HuH-7.5 (cell line): ENCODE data around the gene HSPB7.
"Not testable (repeated sequence)": the region's sequence is repeated elsewhere in the genome, so short reads cannot be mapped to it uniquely, and the experiment has no call there.

Experiments used
- DNase-seq: peaks from one replicate; pipeline ENCODE4 v3.0.0; 2011; ENCODE audit warnings: low spot score

The HSPB7 gene

GRCh38 chr1:16006552-16007485, 11.0 kb downstream of the HSPB7 start:
- no peak for DNase-seq

- DNase-seq: no peak
Observed at GRCh38 chr1:16006010-16006409, 11.8 kb downstream of the HSPB7 start.

GRCh38 chr1:16005597-16005996, 12.2 kb downstream of the HSPB7 start:
- DNase-seq: no peak

- not testable (repeated sequence) for DNase-seq
Observed at GRCh38 chr1:16001274-16001673, 16.6 kb downstream of the HSPB7 start.

GRCh38 chr1:15998929-15999328, 18.9 kb downstream of the HSPB7 start:
- no peak for DNase-seq

GRCh38 chr1:15997637-15998280, 20.1 kb downstream of the HSPB7 start:
- no peak for DNase-seq

GRCh38 chr1:15997076-15997585, 20.7 kb downstream of the HSPB7 start:
- no peak for DNase-seq

GRCh38 chr1:15994590-15995351, 23.1 kb downstream of the HSPB7 start:
- peak; percentile 69 for DNase-seq

GRCh38 chr1:15994081-15994480, 23.8 kb downstream of the HSPB7 start:
- no peak for DNase-seq

GRCh38 chr1:15993666-15994065, 24.2 kb downstream of the HSPB7 start:
- no peak for DNase-seq

- DNase-seq: no peak
Observed at GRCh38 chr1:15992582-15993500, 25.0 kb downstream of the HSPB7 start.

- no peak for DNase-seq
Observed at GRCh38 chr1:15992187-15992553, 25.7 kb downstream of the HSPB7 start.

- DNase-seq: no peak
Observed at GRCh38 chr1:15991427-15992186, 26.2 kb downstream of the HSPB7 start.

- no peak for DNase-seq
Observed at GRCh38 chr1:15989776-15990175, 28.1 kb downstream of the HSPB7 start.

- no peak for DNase-seq
Observed at GRCh38 chr1:15988856-15989736, 28.7 kb downstream of the HSPB7 start.

GRCh38 chr1:15985611-15986297, 32.1 kb downstream of the HSPB7 start:
- DNase-seq: no peak

- DNase-seq: no peak
Observed at GRCh38 chr1:15983275-15983674, 34.6 kb downstream of the HSPB7 start.

GRCh38 chr1:15981679-15982078, 36.2 kb downstream of the HSPB7 start:
- no peak for DNase-seq

GRCh38 chr1:15977947-15978346, 39.9 kb downstream of the HSPB7 start:
- not testable (repeated sequence) for DNase-seq
